HL-60 (cell line): Measurements from ENCODE around the gene TMEM252.

Experiments used
- SPI1 ChIP-seq: IDR thresholded peaks from 2 replicates; pipeline ENCODE4 v1.6.1; 2012; ENCODE audit warnings: low read depth, mild to moderate bottlenecking, borderline replicate concordance
- TF ChIP-seq, protein P1 (sequence below): IDR thresholded peaks from one replicate; pipeline ENCODE4 v1.5.1; 2011; ENCODE audit warnings: low read length, control low read depth, inconsistent platforms; ENCODE audit not compliant: insufficient read depth

GRCh38 chr9:68562461-68562860 lies 21.8 kb upstream of the TMEM252 start:
- TF ChIP-seq, protein P1, sequence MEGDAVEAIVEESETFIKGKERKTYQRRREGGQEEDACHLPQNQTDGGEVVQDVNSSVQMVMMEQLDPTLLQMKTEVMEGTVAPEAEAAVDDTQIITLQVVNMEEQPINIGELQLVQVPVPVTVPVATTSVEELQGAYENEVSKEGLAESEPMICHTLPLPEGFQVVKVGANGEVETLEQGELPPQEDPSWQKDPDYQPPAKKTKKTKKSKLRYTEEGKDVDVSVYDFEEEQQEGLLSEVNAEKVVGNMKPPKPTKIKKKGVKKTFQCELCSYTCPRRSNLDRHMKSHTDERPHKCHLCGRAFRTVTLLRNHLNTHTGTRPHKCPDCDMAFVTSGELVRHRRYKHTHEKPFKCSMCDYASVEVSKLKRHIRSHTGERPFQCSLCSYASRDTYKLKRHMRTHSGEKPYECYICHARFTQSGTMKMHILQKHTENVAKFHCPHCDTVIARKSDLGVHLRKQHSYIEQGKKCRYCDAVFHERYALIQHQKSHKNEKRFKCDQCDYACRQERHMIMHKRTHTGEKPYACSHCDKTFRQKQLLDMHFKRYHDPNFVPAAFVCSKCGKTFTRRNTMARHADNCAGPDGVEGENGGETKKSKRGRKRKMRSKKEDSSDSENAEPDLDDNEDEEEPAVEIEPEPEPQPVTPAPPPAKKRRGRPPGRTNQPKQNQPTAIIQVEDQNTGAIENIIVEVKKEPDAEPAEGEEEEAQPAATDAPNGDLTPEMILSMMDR = no peak
- no peak for TF ChIP-seq SPI1
